IPS-NIHi7 (cell line): ENCODE data around the gene TMEM151B.
A peak's percentile ranks its signal among the peaks of the same experiment; 100 is the strongest.
"Not testable (repeated sequence)": the region's sequence is repeated elsewhere in the genome, so short reads cannot be mapped to it uniquely, and the experiment has no call there.

Experiments
- DNase-seq: peaks from one replicate; pipeline ENCODE4 v3.0.0; 2012; ENCODE audit warnings: mixed read lengths; ENCODE audit errors: extremely low spot score

The TMEM151B gene

DNA sequence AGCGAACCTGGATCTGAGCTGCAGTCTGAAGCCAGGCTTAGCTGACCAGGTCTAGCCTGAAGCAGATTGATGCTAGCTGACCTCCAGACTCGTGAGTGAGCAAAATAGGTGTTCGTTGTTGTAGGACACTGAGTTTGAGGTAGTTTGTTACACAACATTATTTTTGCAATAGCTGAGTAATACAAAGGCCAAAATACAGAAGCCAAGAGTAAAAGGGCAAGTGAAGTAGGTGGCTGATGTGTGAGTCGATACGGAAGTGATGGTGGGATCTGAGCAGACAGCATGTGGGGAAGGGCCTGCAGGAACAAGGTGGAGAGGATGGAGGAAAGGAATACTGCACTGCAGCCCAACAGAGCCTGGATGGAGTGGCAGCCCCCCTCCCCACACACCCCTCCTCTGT, 63.7 kb downstream of the TMEM151B start:
- DNase-seq: no peak

DNA sequence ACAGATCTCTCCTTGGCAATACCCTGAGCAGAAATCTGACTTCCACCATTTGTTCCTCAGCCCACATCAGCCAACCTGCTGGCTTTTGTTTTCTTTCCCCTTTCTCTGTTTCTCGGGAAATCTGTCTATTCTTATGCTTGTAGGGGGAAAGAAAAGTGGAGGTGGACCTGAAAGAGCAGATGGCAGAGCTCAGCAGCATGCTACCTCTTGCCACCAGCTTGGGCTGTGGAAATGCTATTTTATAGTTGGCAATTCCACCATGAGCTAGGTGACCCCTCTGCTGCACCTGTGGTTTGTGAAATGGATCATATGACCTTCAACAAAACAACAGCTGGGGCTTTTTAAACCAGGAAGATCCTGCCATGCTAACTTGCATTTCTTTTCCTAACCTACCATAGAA, 65.4 kb downstream of the TMEM151B start:
- no peak for DNase-seq

DNA sequence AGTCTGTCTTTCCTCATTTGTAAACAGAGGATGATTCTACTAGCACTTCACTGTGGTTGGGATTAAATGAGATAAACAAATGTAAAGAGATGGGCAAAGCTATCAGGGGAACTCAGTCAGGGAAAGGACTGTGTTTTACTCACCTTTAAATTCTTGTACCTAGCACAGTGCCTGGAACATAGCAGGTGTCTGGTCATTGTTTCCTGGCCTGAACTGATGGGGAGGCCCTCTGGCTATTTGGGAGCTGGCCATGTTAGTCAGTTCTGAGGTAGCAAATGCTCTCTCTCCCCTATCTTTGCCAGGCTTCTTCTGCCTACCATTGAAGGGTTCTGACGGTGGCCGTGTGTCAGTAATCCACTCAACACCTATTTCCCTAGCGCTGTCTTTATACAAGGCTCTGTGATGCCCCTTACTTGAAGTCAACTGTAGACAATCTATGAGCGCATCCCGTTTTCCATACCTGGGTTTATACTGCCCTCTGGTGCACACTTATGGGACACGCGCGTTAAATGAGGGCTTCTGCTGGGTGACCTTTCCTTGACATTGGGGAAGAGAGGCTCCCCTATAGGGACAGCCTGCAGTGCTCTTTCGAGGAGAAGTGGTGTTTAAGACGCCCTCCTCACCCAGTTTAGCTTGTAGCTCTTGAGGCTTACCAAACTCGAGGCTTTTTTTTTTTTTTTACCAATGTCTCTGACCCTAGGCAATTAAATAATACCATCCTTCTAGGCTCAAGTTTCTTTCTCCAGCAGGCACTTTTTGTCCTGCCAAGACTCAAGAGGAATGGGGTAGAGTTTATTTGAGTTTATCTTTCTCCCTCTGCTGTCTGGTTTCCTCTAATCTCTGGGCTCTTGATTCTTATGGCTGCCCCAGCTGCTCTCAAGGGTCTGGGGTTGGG, 68.2 kb downstream of the TMEM151B start:
- peak; percentile 82 for DNase-seq

DNA sequence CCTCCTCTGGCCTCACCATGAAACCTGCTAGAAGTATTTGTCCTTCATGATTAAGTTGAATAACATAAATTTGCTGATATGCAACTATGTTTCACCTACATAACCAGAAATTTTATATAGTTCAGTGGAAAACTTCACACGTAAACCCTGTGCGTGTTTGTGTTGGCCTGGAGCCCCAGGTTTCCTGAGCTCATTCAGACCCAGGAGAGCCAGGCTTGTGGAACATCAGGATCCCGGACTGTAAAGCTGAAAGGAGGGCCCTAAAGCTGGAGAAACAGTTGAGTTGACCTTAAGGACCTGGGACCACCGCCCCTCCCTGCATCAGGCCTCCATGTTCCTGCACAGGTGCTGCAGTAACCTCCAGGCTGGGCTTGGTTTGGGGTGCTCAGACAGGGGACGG, 69.1 kb downstream of the TMEM151B start:
- DNase-seq: no peak

DNA sequence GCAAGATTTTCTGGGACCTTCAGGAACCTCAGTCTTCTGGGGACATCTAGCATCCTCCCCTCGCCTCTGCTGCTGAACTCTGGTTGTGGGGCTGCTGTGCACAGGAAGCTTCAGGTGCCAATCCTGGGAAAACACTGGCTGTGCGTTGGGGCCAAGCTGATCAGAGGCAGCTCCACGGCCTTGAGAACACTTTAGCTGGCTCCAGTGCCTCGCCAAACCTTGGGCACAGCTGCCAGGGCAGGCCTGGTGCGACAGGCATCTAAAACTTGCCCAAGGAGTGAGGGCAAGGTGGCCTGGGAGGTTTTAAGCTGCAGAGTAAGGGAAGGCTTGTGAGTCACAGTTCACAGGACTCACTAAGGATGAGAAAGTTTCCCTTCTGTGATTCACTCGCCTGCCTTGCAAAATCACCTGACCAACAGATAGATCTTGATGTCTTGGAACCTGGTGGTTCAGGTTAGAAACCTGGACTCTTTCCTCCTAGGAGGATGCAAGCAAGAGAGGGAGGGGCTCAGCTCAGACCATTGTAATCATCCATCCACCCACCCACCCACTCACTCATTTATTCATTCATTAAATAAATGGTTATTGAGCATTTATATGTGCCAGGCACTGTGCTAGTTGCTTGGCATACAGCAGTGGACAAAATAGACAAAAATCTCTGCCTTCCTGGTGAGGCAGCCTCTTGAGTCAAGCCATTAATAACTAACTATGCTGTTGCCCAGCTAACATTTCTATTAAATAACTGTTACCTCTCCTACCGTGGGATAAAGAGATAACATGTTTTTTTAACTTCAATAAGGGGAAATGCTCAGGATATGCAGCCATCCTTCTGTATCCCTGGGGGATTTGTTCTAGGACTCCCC, 69.7 kb downstream of the TMEM151B start:
- no peak for DNase-seq

DNA sequence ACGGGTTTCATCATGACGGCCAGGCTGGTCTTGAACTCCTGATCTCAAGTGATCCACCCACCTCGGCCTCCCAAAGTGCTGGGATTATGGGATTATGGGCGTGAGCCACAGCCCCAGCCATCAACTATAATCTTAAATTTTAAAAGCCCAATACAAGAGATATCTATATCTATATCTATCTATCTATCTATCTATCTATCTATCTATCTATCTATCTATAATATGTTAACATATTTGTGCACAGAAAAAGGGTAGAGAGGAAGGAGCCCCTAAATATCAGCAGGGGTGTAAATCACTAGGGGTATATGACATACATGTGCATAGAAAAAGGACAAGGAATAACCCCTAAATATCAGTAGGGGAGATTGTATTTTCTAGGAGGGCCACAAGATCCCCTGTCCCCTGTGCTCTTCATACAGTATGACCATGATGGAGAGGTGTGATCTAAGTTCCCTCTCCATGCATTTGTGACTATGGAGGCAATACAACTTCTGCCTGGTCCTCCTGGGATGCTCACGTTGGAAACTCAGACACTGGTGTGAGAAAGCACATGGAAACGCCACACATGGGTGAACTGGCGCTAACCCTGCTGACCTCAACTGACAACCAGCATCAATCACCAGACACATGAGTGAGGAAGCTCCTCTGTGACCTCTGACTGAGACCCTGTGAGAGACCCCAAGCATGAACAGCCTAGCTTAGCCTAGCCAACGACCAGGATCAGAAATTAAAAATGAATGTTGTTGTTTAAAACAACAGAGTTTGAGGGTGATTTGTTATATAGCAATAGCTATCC, 71.0 kb downstream of the TMEM151B start:
- DNase-seq: no peak

DNA sequence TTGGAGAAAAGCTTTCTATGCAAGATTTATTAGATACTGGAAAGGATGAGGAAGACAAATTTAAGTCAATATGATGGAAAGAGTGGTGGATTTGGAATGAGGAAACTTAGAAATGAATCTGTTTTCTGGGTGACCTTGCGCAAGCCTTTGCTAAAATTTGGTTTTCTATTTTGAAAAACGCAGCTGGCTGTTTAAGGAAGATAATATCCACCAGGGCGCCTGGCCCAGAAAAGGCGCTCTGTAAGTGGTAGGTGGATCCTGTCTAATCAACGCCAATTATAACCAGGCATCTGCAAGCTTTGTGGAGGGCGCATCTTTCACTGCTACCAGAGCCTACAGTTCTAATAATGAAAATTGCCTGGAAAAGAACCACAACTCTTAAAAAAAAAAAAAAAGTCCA, 71.8 kb downstream of the TMEM151B start:
- no peak for DNase-seq

DNA sequence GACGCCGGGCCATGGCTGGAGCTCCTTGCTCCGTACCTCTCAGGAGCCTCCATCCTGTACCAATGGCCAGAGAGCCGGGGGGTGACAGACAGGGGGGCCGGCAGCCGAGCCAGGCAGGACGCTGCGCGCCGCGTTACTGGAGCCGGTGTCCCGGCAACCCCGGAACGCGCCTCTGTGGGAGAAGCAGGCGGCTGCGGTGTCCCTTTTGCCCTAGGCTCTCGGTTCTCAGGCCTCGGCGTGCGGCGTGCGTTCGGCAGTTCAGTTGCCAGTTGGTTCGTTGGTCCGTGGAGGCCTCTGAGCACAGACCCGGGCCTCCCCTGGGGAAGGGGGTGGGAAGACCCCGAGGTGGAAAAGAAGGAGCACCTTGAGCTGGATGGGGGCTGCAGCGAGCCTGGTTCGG, 72.2 kb downstream of the TMEM151B start, which contains the start of gene SPATS1:
Gene SPATS1 (plus strand): TSS at position 162 of the 400 bp plus-strand sequence. CDS start 446 bp downstream, outside the sequence.
- DNase-seq: peak; percentile 34

DNA sequence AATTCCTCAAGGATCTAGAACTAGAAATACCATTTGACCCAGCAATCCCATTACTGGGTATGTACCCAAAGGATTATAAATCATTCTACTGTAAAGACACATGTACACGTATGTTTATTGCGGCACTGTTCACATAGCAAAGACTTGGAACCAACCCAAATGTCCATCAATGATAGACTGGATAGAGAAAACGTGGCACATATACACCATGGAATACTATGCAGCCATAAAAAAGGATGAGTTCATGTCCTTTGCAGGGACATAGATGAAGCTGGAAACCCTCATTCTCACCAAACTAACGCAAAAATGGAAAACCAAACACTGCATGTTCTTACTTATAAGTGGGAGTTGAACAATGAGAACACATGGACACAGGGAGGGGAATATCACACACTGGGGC, 76.6 kb downstream of the TMEM151B start:
- not testable (repeated sequence) for DNase-seq

DNA sequence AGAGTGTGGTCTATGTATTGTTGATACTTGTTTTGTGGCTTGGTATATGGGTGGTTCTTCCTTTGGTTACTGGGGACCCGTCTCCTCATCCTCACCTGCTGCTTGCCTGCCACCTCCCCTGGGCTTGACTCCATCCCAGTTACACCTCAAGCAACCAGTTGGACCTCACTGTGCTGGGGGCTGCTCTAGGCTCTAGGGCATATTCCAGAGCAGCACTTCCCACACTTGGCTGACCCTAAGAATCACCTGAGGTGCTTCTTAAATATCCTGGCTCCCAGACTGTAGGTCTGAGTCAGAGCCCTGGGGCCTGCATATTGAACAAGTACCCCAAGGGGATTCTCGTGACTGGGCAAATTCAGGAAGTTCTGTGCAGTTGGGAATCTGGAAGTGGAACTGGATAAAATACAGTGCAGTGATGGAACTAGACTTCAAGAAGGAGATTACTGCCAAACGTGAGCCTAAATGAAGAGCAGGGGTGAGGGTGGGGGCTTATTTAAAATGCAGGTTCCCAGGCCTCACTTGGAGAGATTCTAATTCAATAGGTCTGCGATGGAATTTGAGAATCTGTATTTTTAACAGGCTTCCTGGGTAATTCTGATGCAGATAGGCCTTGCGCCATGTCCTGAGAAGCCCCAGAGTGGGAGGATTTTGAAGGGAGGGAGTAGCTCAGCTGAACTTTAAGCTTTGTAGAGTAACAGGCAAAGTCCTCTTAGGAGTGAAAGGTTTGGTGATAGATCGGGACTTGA, 79.8 kb downstream of the TMEM151B start:
- no peak for DNase-seq

DNA sequence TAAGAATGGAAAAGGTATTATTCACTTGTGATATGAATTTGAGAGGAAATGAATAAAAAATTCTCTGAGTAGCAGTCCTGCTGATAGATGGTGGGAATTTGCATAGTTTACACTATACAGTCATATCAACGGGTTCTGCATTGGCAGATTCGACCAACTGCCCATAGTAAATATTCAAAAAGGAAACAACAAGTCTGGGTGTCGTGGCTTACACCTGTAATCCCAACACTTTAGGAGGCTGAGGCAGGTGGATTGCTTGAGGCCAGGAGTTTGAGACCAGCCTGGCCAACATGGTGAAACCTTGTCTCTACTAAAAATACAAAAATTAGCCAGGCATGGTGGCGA, 80.4 kb downstream of the TMEM151B start:
- DNase-seq: not testable (repeated sequence)

DNA sequence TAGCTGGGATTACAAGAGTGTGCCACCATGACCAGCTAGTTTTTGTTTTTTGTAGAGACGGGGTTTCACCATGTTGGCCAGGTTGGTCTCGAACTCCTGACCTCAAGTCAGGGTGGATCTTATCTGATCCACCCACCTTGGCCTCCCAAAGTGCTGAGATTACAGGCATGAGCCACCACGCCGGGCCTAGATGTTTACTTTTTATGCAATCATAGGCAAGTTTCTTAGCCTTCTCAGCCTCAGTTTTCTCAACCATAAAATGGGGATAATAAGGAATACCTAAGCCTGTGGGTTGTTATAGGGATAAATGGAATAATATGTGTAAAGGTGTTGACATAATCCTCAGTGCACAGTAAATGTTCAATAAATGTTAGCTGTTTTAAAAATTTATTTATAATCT, 82.0 kb downstream of the TMEM151B start:
- no peak for DNase-seq

DNA sequence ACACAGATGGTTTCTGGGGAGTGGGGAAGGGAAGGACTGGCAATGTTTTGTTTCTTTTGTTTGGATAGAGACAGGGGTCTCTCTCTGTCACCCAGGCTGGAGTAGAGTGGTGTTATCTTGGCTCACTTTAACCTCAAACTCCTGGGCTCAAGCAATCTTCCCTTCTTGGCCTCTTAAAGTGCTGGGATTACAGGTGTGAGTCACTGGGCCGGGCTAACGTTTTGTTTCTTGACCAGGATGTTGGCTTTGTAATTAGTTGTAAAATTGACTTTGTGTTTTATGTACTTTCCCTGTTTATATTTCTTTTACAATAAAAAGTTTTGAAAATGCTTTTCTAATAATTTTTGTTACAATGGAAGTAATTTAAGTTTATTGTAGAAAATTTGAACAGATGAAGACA, 83.1 kb downstream of the TMEM151B start:
- DNase-seq: no peak

DNA sequence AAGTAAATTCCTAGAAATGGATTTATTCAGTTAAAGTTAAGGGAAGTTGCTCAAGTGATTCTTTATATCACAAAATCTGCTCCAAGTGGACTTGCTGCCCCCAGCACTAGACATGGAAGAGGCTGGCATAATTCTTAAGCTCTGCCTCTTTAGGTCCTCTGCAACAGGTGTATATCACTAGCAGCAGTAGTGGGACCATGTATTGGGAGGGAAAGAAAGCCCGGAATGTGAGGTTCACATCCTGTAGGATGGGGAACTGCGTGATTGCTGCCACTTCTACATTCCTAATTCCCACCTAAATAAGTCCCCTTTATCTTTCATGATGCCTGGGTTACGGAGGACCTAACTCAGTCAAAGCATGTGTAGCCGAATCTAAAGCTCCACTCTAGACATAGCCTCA, 85.4 kb downstream of the TMEM151B start:
- DNase-seq: no peak

DNA sequence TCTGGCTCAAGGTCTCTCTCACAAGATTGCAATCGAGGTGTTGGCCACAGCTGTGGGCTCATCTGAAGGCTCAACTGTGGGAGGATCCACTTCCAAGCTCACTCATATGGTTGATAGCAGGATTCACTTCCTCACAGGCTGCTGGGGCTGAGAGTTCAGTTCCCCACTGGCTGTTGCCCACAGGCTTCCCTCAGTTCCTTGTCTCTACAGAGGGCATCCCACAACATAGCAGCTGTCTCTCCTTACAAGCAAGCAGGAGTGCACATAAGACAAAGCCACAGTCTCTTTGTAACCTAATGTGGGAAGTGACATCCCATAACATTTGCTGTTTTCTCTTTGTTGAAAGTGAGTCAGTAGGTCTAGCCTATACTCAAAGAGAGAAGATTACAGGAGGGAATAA, 86.2 kb downstream of the TMEM151B start:
- DNase-seq: no peak
